HG02623 (cell line): Measurements from ENCODE around the gene POLR3A.

Experiments used
- ATAC-seq: cut with Tn5 transposase; IDR thresholded peaks from one replicate; pipeline ENCODE4 v1.9.1; 2021; ENCODE audit warnings: moderate library complexity; ENCODE audit not compliant: unreplicated experiment

POLR3A gene

DNA sequence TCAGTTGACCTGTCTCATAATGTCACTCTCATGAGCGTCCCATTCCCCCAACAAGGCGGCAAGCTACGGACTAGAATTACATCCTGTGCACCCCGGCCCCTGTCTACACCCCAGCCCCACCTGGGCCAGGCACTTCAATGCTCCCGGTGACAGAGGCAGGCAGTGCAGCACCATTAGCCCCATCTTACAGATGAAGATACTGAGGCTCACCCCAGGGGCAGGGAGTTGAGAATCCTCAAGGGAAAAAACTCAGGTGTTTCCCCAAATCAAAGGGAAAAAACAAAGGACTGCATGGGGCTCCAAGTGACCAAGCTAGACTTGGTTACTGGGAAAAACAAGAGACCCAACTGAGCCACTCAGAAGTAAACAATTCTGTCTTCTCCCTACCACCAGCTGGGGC is 107.3 kb downstream of the POLR3A start:
- no peak for ATAC-seq

- ATAC-seq, result no peak
These were observed 107.9 kb downstream of the POLR3A start for GRCh38 chr10:77921395-77921794.

GRCh38 chr10:77920495-77920894 is 108.8 kb downstream of the POLR3A start:
- ATAC-seq, result no peak

DNA sequence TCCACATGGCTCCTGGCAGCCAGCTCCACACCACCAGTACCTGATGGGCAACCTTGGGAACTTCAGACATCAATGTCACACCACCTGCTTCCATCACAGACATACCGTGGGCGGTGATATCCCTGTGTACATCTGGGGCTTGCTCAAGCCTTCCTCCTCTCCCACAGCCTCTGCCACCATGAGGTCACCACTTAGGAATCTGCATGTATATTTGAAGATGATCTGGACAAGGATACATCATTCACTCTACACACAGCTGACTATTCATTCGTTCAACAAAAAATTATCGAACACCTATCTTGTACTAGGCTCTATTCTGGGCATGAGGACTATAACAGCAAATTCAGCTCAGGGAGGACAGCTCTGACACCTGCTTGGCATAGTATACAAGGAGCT is 109.6 kb downstream of the POLR3A start:
- ATAC-seq, result no peak
